Measurements from ENCODE around the gene UBTF.
A peak's percentile ranks its signal among the peaks of the same experiment; 100 is the strongest.

The UBTF gene

GRCh38 chr17:44230140-44230539 is 10.7 kb upstream of the UBTF start:
- ChIA-PET POLR2A (interaction anchor here (0.7 to 2.5 kb wide), 2 partner anchors 9 to 118 kb away, joined by 6 to 18 read pairs; partner anchors contain the start of gene UBTF), CTCF (interaction anchor here (2.5 kb wide), 1 partner anchor 10 kb away, joined by 11 read pairs; the partner anchor contains the start of gene UBTF)
- Histone ChIP-seq H3K4me3 (ENCODE audit: low read depth, low read length) (no peak overlapping the region), H3K4me1 (ENCODE audit: control insufficient read depth, insufficient read depth, low read length) (peaks cover 4% of the 10 kb centered on the region), H3K27ac (ENCODE audit: extremely low read depth, low read depth, low read length) (no peak overlapping the region), H3K36me3 (ENCODE audit: control insufficient read depth in 2 of 2, insufficient read depth in 1 of 2, low read length in 2 of 2) (no peaks in the 10 kb centered on the region), H3K9me3 (ENCODE audit: control insufficient read depth, insufficient read depth, low read depth, low read length) (no peaks in the 10 kb centered on the region)
- TF ChIP-seq ZNF404 (tag by site-specific recombination; IDR thresholded peaks at IDR 0.05) (no peak), ZNF600 (tag by site-specific recombination; IDR thresholded peaks at IDR 0.05) (peak; percentile 83), WT1 (tag by site-specific recombination; IDR thresholded peaks at IDR 0.05) (no peak), KLF7 (tag by site-specific recombination; IDR thresholded peaks at IDR 0.05; ENCODE audit: borderline replicate concordance) (no peak), GLIS1 (tag by site-specific recombination; IDR thresholded peaks at IDR 0.05) (peak; percentile 26; the same call in 1 of the 2 replicates), ZNF433 (tag by site-specific recombination; IDR thresholded peaks at IDR 0.05; ENCODE audit: low read depth) (no peak), CTCF (tag by site-specific recombination; IDR thresholded peaks at IDR 0.05) (no peak), ZNF174 (tag by site-specific recombination; IDR thresholded peaks at IDR 0.05) (no peak), KLF16 (tag by site-specific recombination; IDR thresholded peaks at IDR 0.05) (no peak), ZNF610 (tag by site-specific recombination; IDR thresholded peaks at IDR 0.05; ENCODE audit: borderline replicate concordance) (no peak), ZIC2 (tag by site-specific recombination; IDR thresholded peaks at IDR 0.05) (peak; percentile 51; the same call in 1 of the 2 replicates), SCRT2 (tag by site-specific recombination; IDR thresholded peaks at IDR 0.05) (no peak), ZBTB6 (tag by site-specific recombination; IDR thresholded peaks at IDR 0.05) (no peak), SETDB1 (IDR thresholded peaks at IDR 0.05; ENCODE audit: insufficient read length, low read length) (no peak)

GRCh38 chr17:44229090-44229489 is 9.6 kb upstream of the UBTF start:
- no peaks in the 10 kb centered on the region for H3K4me1 ChIP-seq (ENCODE audit: control insufficient read depth, insufficient read depth, low read length)
- CTCF ChIA-PET: no interaction called here
- POLR2A ChIA-PET: interaction anchor here (1.0 to 2.5 kb wide), 2 partner anchors 8 to 80 kb away, joined by 4 to 18 read pairs; partner anchors contain the start of genes RUNDC3A and UBTF
- TF ChIP-seq ZNF155 (tag by site-specific recombination; IDR thresholded peaks at IDR 0.05) (no peak), ZNF324 (tag by site-specific recombination; IDR thresholded peaks at IDR 0.05) (no peak), PBX3 (CRISPR knock-in tag; IDR thresholded peaks at IDR 0.05) (no peak), ZNF777 (tag by site-specific recombination; IDR thresholded peaks at IDR 0.05; ENCODE audit: borderline replicate concordance) (no peak), ZBTB7A (tag by site-specific recombination; IDR thresholded peaks at IDR 0.05; ENCODE audit: low read depth) (no peak), ZNF785 (tag by site-specific recombination; IDR thresholded peaks at IDR 0.05) (no peak), ZNF76 (tag by site-specific recombination; IDR thresholded peaks at IDR 0.05; ENCODE audit: borderline replicate concordance, low read depth) (no peak), ZNF354C (tag by site-specific recombination; IDR thresholded peaks at IDR 0.05; ENCODE audit: borderline replicate concordance, low read depth) (no peak), ZNF175 (tag by site-specific recombination; IDR thresholded peaks at IDR 0.05) (no peak)
- H3K4me3 ChIP-seq (ENCODE audit: low read depth, low read length): no peak overlapping the region
- H3K27ac ChIP-seq (ENCODE audit: extremely low read depth, low read depth, low read length): no peak overlapping the region
- no peaks in the 10 kb centered on the region for H3K9me3 ChIP-seq (ENCODE audit: control insufficient read depth, insufficient read depth, low read depth, low read length)
- H3K36me3 ChIP-seq (ENCODE audit: control insufficient read depth in 2 of 2, insufficient read depth in 1 of 2, low read length in 2 of 2): no peaks in the 10 kb centered on the region

Data from HEK293 (cell line).